SU-DHL-6 (cell line): ENCODE results near the gene PRDM10.

Source experiments
- H2AFZ ChIP-seq: fragments of 200-600 bp; sonication (generic); 2 replicates; pipeline ENCODE4 v1.6.1; 2014; ENCODE audit warnings: low read depth, mild to moderate bottlenecking, moderate library complexity, mixed read lengths, antibody characterized with exemption, low read length; ENCODE audit not compliant: severe bottlenecking
- H3F3A ChIP-seq: fragments of 200-600 bp; shearing (Covaris generic); 2 replicates; pipeline ENCODE4 v1.6.0; 2016; ENCODE audit warnings: antibody characterized with exemption, mild to moderate bottlenecking; ENCODE audit not compliant: insufficient read depth
- H3K27ac ChIP-seq: fragments of 200-600 bp; sonication (generic); 2 replicates; pipeline ENCODE4 v1.5.1; 2016; ENCODE audit warnings: low read depth, mild to moderate bottlenecking, low read length, moderate library complexity, mixed read lengths
- H3K27me3 ChIP-seq: fragments of 200-600 bp; sonication (generic), shearing (Covaris generic); 2 replicates; pipeline ENCODE4 v1.6.0; 2014; ENCODE audit warnings: mild to moderate bottlenecking, low read length
- H3K36me3 ChIP-seq: fragments of 200-600 bp; sonication (generic); 2 replicates; pipeline ENCODE4 v1.6.1; 2014; ENCODE audit warnings: mild to moderate bottlenecking, low read length, mixed read lengths
- H3K4me2 ChIP-seq: fragments of 300-600, 200-600 bp; shearing (Covaris generic), sonication (generic); 2 replicates; pipeline ENCODE4 v1.6.0; 2014; ENCODE audit warnings: low read length, low read depth, mild to moderate bottlenecking; ENCODE audit not compliant: poor library complexity, severe bottlenecking
- H3K4me3 ChIP-seq: fragments of 200-600 bp; sonication (generic); 2 replicates; pipeline ENCODE4 v1.5.1; 2014; ENCODE audit warnings: antibody characterized with exemption, low read length, mild to moderate bottlenecking, mixed read lengths; ENCODE audit not compliant: insufficient read depth, poor library complexity, severe bottlenecking
- H3K79me2 ChIP-seq: fragments of 200-600 bp; sonication (generic); 2 replicates; pipeline ENCODE4 v1.6.1; 2014; ENCODE audit warnings: mild to moderate bottlenecking, low read length, moderate library complexity; ENCODE audit not compliant: insufficient read depth
- H3K9ac ChIP-seq: fragments of 200-600 bp; sonication (generic); 2 replicates; pipeline ENCODE4 v1.7.0; 2014; ENCODE audit warnings: mild to moderate bottlenecking, low read length
- H3K9me2 ChIP-seq: fragments of 200-600 bp; sonication (generic); replicated peaks from 2 replicates; pipeline ENCODE4 v1.6.1; 2014; ENCODE audit warnings: low read length; ENCODE audit not compliant: insufficient read depth
- H3K9me3 ChIP-seq: fragments of 200-600 bp; sonication (generic); 2 replicates; pipeline ENCODE4 v1.6.1; 2014; ENCODE audit warnings: low read length, mixed read lengths; ENCODE audit not compliant: insufficient read depth
- H4K20me1 ChIP-seq: fragments of 200-600 bp; sonication (generic); 2 replicates; pipeline ENCODE4 v1.6.1; 2014; ENCODE audit warnings: low read depth, mild to moderate bottlenecking, antibody characterized with exemption, low read length, moderate library complexity, mixed read lengths
- CTCF ChIP-seq: fragments of 200-600 bp; sonication (generic); IDR thresholded peaks from one replicate; pipeline ENCODE4 v1.5.1; 2017; ENCODE audit warnings: antibody characterized with exemption, mild to moderate bottlenecking, low read length, moderate library complexity; ENCODE audit not compliant: insufficient read depth, poor library complexity, severe bottlenecking
- EZH2phosphoT487 ChIP-seq: fragments of 200-600 bp; sonication (generic), shearing (Covaris generic); conservative IDR thresholded peaks from 2 replicates; pipeline ENCODE4 v1.6.1; 2018; ENCODE audit warnings: mild to moderate bottlenecking, antibody characterized with exemption, low read length, moderate library complexity, mixed read lengths

Gene PRDM10

GRCh38 chr11:129943036-129943435, 59.6 kb downstream of the PRDM10 start:
- Histone ChIP-seq H3K4me3 (no peak overlapping the region), H3K9ac (no peak overlapping the region), H3K4me2 (peak overlapping the region; percentile 30), H3F3A (peaks cover 4% of the 10 kb centered on the region; the same call in 1 of the 2 replicates), H3K27me3 (no peaks in the 10 kb centered on the region), H2AFZ (no peak overlapping the region), H3K79me2 (peaks cover 55% of the 10 kb centered on the region), H3K9me2 (no peaks in the 10 kb centered on the region), H3K36me3 (peaks cover 19% of the 10 kb centered on the region; the same call in 1 of the 2 replicates), H4K20me1 (no peaks in the 10 kb centered on the region), H3K27ac (no peak overlapping the region), H3K9me3 (no peaks in the 10 kb centered on the region)
- TF ChIP-seq EZH2phosphoT487 (no peak), CTCF (no peak)

- H3K79me2 ChIP-seq, result peaks cover 26% of the 10 kb centered on the region
- no peak overlapping the region for H2AFZ ChIP-seq
- TF ChIP-seq CTCF (no peak), EZH2phosphoT487 (no peak)
- H3K36me3 ChIP-seq, result peaks cover 23% of the 10 kb centered on the region
- H3K27ac ChIP-seq, result no peak overlapping the region
- no peaks in the 10 kb centered on the region; the same call in 1 of the 2 replicates for H3F3A ChIP-seq
- no peak overlapping the region for H3K4me2 ChIP-seq
- no peak overlapping the region for H3K9ac ChIP-seq
- no peaks in the 10 kb centered on the region for H3K9me2 ChIP-seq
- no peaks in the 10 kb centered on the region for H3K9me3 ChIP-seq
- H3K4me3 ChIP-seq, result no peak overlapping the region
- H3K27me3 ChIP-seq, result no peaks in the 10 kb centered on the region
- H4K20me1 ChIP-seq, result no peaks in the 10 kb centered on the region
Measured at GRCh38 chr11:129939510-129939909, 63.1 kb downstream of the PRDM10 start.

GRCh38 chr11:129938764-129939163, 63.9 kb downstream of the PRDM10 start:
- H3F3A ChIP-seq, result no peaks in the 10 kb centered on the region; the same call in 1 of the 2 replicates
- H3K79me2 ChIP-seq, result peaks cover 25% of the 10 kb centered on the region
- H3K9me2 ChIP-seq, result no peaks in the 10 kb centered on the region
- H3K27me3 ChIP-seq, result no peaks in the 10 kb centered on the region
- no peak overlapping the region for H3K27ac ChIP-seq
- no peak overlapping the region for H3K4me3 ChIP-seq
- TF ChIP-seq EZH2phosphoT487 (no peak), CTCF (no peak)
- H3K36me3 ChIP-seq, result peaks cover 23% of the 10 kb centered on the region
- no peak overlapping the region for H3K9ac ChIP-seq
- no peaks in the 10 kb centered on the region for H3K9me3 ChIP-seq
- no peak overlapping the region for H2AFZ ChIP-seq
- H3K4me2 ChIP-seq, result no peak overlapping the region
- H4K20me1 ChIP-seq, result no peaks in the 10 kb centered on the region
